ENCODE data around the gene RGS6. TPM values are rescaled to one million over a fixed set of nuclear protein-coding genes. Genes with fewer than 3 reads are reported as not detected.

The RGS6 gene
- total and polyA plus RNA-seq, 2 of the 4 experiments (the other 2 are of a cell fraction): not detected

GRCh38 chr14:72527591-72527990 lies 595.4 kb downstream of the RGS6 start:
- WGBS, 2 experiments (ENCODE audit: extremely low coverage in 2 of 2, insufficient read length in 1 of 2): no CpG with 5 or more reads among the region's 1 CpG

More at GRCh38 chr14:72527591-72527990, 595.4 kb downstream of the RGS6 start:
- Histone ChIP-seq H3K4me2 (ENCODE audit: low read depth, low read length) (no peak overlapping the region), H3K4ac (ENCODE audit: low read depth, low read length) (peak overlapping the region; percentile 15; the same call in 1 of the 2 replicates), H2AK9ac (replicated peaks; ENCODE audit: low read depth, low read length, poor library complexity) (peak overlapping the region; percentile 10), H3K23ac (ENCODE audit: low read depth, low read length) (no peak overlapping the region), H2BK15ac (ENCODE audit: low read depth, low read length) (no peak overlapping the region; the same call in 2 of the 3 replicates), H2BK120ac (ENCODE audit: low read depth, low read length) (peak overlapping the region; percentile 17; the same call in 1 of the 2 replicates), H3K18ac (ENCODE audit: low read depth, low read length) (no peak overlapping the region), H3K9ac (ENCODE audit: low read depth, low read length) (no peak overlapping the region), H3K56ac (ENCODE audit: extremely low read depth, insufficient read depth, low read length) (no peak overlapping the region), H3K4me3 (ENCODE audit: insufficient read depth, low read depth, low read length) (no peak overlapping the region), H3K79me1 (ENCODE audit: low read depth in 1 of 2, low read length in 2 of 2) (no peaks in the 10 kb centered on the region), H4K20me1 (ENCODE audit: insufficient read depth, low read length) (no peaks in the 10 kb centered on the region), H4K5ac (ENCODE audit: low read depth, low read length) (no peak overlapping the region), H2AK5ac (ENCODE audit: low read depth, low read length) (peak overlapping the region; percentile 43; the same call in 1 of the 2 replicates), H2BK20ac (ENCODE audit: low read depth, low read length) (peak overlapping the region; percentile 26), H3K9me3 (ENCODE audit: control insufficient read depth, insufficient read depth, low read length) (no peaks in the 10 kb centered on the region; the same call in 1 of the 2 replicates), H4K8ac (ENCODE audit: low read depth in 2 of 2, low read length in 2 of 2) (no peak overlapping the region), H2AFZ (replicated peaks; ENCODE audit: low read length, poor library complexity) (no peak overlapping the region), H3K9me1 (ENCODE audit: insufficient read depth, low read length) (peaks cover 6% of the 10 kb centered on the region), H4K91ac (ENCODE audit: insufficient read depth, low read depth, low read length) (peak overlapping the region; percentile 13; the same call in 1 of the 2 replicates), H3K36me3 (ENCODE audit: control insufficient read depth, insufficient read depth, low read length) (no peaks in the 10 kb centered on the region), H3K14ac (replicated peaks; ENCODE audit: low read depth, low read length) (no peak overlapping the region), H2BK5ac (ENCODE audit: low read depth, low read length, poor library complexity, severe bottlenecking) (no peak overlapping the region), H3K27ac (ENCODE audit: insufficient read depth, low read length) (no peak overlapping the region), H3K27me3 (ENCODE audit: control insufficient read depth, insufficient read depth, low read length) (no peaks in the 10 kb centered on the region), H3K4me1 (ENCODE audit: control insufficient read depth, insufficient read depth, low read length) (peaks cover 17% of the 10 kb centered on the region)
- no peak for DNase-seq
- CTCF ChIA-PET: no interaction called here
- in situ Hi-C loops (cut with MboI; ENCODE audit: low sequenced_read_pairs): loop anchor here (10.0 kb wide), 1 partner anchor 77 kb away; no protein-coding TSS in a partner anchor
- dilution Hi-C loops (cut with HindIII; ENCODE audit: low sequenced_read_pairs, unreplicated experiment): no loop called here
- POLR2A ChIA-PET (ENCODE audit: unreplicated experiment): no interaction called here
- intact Hi-C loops (cut with micrococcal nuclease): no loop called here
- BruUV-seq (replicated peaks): no TSS peak
- no peak for ATAC-seq (ENCODE audit: low read depth)
- TF ChIP-seq ELK1 (IDR thresholded peaks at IDR 0.05; ENCODE audit: borderline replicate concordance, low read depth, low read length): no peak
- TF ChIP-seq CHD1 (IDR thresholded peaks at IDR 0.05; ENCODE audit: low read depth, low read length): no peak
- TF ChIP-seq NFE2L2 (IDR thresholded peaks at IDR 0.05; ENCODE audit: low read depth, low read length): no peak
- TF ChIP-seq USF2 (IDR thresholded peaks at IDR 0.05; ENCODE audit: low read depth, low read length): no peak
- no peak for TF ChIP-seq FOS (IDR thresholded peaks at IDR 0.05; ENCODE audit: low read depth, low read length)
- no peak for TF ChIP-seq POLR2A (IDR thresholded peaks at IDR 0.05; ENCODE audit: low read depth, low read length)
- no peak for TF ChIP-seq SMC3 (IDR thresholded peaks at IDR 0.05; ENCODE audit: low read depth, low read length)
- no peak for TF ChIP-seq CEBPB (IDR thresholded peaks at IDR 0.05; ENCODE audit: low read depth, low read length)
- no peak for TF ChIP-seq RFX5 (IDR thresholded peaks at IDR 0.05; ENCODE audit: low read depth, low read length)
- no peak for TF ChIP-seq RCOR1 (IDR thresholded peaks at IDR 0.05; ENCODE audit: insufficient replicate concordance, low read length)
- no peak for TF ChIP-seq BHLHE40 (IDR thresholded peaks at IDR 0.05; ENCODE audit: low read depth, low read length)
- TF ChIP-seq MAFK (IDR thresholded peaks at IDR 0.05; ENCODE audit: low read depth, low read length): no peak
- no peak for TF ChIP-seq MAZ (IDR thresholded peaks at IDR 0.05; ENCODE audit: borderline replicate concordance, low read depth, low read length)
- TF ChIP-seq MXI1 (IDR thresholded peaks at IDR 0.05; ENCODE audit: borderline replicate concordance, low read depth, low read length): no peak
- no peak for TF ChIP-seq RAD21 (IDR thresholded peaks at IDR 0.05; ENCODE audit: low read length)
- TF ChIP-seq CTCF (conservative IDR thresholded peaks at IDR 0.05; ENCODE audit: low read depth, low read length): no peak
